Measurements from ENCODE around the gene PLCB1.

DNA sequence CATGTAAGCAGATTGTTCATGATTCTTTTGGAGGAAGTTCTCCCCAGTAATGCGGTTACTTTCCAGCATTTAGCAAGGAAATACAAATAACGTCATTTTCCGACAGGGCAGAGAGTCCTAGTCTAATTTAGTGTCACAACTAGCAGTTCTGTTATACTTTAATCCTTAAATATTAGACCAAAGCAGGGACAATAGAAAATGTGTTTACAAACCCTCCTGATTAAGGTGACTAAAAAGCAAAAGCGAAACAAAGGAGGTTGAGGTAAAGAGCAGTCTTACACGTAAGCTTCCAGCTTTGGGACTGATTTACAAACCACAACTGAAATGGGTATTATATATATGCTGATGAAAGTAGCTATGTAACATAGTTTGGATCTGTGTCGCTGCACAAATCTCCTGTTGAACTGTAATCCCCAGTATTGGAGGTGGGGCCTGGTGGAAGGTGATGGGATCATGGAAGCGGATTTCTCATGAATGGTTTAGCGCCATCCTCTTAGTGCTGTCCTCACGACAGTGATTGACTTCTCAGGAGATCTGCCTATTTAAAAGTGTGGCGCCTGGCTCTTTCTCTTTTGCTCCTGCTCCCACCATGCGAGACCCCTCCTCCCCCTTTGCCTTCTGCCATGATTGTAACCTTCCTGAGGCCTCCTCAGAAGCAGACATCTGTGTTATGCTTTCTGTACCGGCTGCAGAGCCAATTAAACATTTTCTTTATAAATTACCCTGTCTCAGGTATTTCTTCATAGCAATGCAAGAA is 81.9 kb downstream of the PLCB1 start:
- TF ChIP-seq CTCF (IDR thresholded peaks at IDR 0.05) (no peak), POLR2A (IDR thresholded peaks at IDR 0.05) (no peak)

All from Peyer's patch (tissue), 4 donors.